Dermis microvascular lymphatic vessel endothelial cell (primary cell): ENCODE measurements around the gene KHK. TPM values are rescaled to one million over a fixed set of nuclear protein-coding genes. Genes with fewer than 3 reads are reported as not detected.

ENCODE experiments used
- DNase-seq, 2 donors: peaks; one replicate each; pipeline versions ENCODE4 v3.0.0 to v3.0.0-alpha.2; 2010; ENCODE audit warnings: low read depth in 2 of 2
- total RNA-seq: library from RNA; depleted of rRNA; stranded (reverse); fragments of >200 nt; gene quantifications from 2 replicates; pipeline ENCODE4 v1.2.1, GENCODE V29; 2014

KHK gene
- total RNA-seq, 1 donor from 2014 or later = 3.2 TPM

DNA sequence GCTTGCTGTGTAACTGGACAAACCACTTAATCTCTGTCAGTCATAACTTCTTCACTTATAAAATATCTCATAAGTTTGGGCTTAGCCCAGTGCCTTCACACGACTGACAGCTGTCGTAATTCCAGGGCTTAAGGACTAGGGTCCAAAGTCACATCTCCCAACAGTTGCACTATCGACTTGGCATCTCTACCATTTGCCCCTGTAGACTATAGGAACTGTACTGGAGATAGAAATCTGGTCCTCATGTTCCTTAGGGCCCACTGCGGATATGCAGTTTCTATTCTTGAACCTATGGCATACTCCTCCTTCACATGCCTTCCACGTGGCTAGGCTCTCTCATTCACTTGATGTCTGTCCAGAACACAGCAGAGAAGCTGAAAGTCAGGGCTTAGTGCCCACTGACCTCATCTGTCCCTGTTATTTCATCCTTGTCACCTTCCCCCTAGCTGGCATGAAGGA is 39.7 kb downstream of the KHK start:
- no peak for DNase-seq

DNA sequence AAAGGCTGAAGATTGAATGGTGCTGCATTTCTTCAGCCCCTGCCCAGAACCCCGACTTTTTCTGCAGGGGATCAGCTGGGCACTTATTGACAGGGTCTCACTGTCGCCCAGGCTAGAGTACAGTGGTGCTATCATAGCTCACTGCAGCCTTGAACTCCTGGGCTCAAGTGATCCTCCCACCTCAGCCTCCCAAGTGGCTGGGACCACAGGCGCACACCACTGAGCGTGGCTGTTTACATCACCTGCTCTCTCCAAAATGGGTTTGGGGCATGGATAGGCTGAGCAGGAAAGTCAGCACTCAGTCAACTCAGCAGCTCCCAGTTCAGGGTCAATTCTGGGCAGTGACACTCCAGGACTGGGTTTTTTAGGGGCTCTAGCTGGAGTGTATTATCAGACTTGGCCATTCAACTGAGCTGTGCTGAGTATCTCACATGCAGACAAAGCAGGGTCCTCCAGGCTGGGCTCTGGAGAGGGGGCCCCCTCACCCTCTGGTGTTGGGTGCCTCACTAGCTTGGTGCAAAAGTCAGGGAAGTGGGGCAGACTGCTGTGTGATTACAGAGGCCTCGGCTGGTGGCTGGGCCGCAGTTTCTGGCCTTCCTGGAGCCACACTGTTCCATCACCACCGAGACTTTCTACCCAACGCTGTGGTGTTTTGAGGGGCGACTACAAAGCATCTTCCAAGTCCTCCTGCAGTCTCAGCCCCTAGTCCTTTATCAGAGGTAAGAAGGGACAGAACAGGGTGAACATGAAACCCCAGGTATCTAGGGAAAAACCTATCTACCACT is 41.5 kb downstream of the KHK start:
- no peak for DNase-seq

DNA sequence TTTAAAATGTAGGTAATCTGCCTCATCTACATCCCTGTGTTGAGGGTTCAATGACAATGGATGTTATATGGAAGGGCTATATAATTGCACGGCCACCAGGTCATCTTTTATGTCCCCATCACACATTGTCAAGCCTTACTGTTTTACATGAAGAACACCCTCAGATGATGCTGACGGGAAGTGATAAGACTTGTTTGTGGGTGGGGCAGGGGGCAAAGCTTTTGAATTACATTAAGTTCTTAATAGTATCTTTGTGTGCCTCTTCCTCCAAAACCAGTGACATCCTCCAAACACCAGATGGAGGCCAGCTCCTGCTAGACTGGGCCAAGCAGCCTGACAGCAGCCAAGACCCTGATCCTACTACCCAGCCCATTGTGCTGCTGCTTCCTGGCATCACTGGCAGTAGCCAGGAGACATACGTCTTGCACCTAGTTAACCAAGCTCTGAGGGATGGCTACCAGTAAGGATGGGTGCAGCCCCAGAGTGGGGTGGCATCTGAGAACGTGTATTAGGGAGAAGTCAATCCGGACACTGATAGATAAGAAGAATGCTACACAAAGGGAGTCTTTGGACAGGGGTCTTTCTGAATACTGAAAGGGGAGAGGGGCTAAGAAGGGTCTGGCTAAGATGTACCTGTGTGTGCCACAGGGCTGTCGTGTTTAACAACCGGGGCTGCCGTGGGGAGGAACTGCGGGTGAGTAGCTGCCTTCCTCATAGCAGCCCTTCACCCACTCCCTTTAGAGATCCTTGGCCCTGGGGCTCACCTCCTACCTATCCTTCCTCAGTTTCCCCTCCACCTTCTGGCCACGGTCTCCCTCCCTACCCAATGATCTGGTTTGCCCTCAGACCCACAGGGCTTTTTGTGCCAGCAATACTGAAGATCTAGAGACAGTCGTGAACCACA is 42.3 kb downstream of the KHK start:
- no peak for DNase-seq

DNA sequence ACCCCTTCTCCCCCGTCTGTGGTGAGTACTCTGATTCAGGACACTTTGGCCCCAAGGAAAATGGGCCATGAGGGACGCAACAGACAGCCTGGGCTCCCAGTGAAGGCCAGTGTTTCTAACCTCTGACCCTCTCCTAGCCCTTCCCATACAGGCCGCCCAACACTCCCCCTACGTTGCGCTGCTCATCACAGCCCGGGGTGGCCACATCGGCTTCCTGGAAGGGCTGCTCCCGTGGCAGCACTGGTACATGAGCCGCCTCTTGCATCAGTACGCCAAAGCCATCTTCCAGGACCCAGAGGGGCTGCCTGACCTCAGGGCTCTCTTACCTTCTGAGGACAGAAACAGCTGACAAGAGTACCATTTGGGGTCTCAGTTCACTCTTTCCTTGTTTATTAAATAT is 43.8 kb downstream of the KHK start:
- DNase-seq = no peak

DNA sequence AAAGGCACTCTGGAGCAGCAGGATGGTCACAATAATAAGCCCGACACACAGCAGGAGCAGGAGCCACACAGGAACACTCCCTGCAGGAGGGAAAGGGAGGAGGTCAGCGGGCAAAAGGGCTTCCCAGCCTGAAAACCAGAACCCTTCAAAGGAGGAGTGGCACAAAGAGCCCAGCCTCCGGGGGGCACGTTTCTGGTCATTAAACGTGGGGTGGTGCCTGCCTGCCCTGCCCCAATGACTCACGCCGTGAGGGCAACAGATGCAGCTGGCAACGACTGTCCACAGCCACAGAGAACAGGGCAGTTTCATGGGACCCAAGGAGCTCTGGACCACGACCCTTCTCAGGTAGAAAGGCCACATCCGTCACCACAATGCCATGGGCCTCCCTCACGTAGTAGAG is 44.9 kb downstream of the KHK start:
- no peak for DNase-seq

DNA sequence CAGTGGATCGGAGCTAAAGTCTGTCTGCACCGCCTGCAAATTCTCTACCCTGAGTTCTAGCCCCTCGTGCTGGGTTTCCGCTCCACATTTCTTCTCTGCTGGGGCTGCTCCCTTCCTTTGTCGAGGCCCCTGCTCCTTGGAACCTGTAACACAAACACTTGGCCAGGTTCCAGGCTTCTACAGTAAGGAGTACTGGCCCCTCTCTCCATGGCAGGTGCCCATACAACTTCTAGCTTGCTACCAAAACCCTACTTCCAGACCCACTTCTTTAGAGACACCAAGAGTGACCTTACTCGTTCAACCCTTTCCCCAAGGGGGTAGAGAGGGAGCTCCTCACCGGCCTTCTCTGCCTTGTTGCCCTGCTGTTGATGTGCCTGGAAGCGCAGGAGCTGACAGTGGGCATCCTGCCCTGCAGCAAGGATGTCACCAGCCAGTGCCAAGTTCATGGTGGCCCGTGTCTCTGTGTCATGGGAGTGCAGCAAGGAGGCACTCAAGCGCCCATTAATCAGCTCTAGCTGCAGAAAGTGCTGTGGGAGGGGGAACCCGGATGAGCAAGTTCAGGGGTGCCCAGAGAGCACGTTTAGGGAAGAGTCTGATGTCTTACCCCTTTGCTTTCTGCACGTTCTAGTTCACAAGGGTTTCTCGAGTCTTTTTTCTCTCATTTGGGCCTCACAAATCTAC is 46.8 kb downstream of the KHK start:
- no peak for DNase-seq

DNA sequence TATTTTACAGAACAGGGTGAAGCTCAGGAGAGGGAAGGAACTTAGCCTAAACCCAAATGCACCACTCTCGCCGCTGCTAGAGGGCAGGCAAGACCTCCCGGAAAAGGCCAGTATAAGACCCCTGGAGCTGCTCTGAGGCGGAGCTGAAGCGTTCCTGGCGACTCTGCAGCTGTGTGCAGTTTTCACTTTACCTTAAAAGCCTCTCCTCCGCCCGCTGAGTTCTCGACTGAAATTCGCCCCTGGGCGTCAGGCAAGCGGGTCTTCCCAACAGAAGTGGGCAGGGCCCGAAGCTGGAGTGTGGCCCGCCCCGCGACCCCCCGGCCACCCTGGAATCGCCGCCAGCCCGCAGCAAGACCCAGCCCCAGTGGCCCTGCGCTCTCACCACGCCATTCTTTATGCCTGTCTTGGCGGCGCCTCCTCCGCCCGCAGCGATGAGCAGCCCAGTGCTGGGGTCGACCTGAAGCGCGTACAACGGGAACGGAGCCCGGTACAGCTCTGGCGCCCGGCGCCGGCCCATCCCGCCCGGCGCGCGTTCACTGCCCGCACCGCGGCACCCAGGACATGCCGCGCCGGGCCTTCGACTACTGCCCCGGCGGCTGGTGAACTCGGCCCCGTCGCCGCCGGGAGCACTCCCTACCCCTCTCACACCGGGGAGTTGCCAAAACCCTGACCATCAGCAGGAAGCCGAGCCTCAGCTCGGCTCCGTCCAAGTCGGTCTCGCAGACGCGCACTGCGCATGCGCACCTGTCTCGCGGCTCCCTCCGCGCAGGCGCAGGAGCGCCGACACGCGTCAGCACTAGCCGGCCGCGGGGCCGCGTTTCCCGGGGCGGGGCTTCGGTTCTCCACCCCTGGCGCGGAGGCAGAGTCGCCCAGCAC is 47.6 kb downstream of the KHK start, which contains the start of gene PREB:
Gene PREB (minus strand): TSS at position 732 of the 876 bp plus-strand sequence. CDS start 215 bp downstream, at position 517.
- peak; percentile 89 to 93 for DNase-seq

DNA sequence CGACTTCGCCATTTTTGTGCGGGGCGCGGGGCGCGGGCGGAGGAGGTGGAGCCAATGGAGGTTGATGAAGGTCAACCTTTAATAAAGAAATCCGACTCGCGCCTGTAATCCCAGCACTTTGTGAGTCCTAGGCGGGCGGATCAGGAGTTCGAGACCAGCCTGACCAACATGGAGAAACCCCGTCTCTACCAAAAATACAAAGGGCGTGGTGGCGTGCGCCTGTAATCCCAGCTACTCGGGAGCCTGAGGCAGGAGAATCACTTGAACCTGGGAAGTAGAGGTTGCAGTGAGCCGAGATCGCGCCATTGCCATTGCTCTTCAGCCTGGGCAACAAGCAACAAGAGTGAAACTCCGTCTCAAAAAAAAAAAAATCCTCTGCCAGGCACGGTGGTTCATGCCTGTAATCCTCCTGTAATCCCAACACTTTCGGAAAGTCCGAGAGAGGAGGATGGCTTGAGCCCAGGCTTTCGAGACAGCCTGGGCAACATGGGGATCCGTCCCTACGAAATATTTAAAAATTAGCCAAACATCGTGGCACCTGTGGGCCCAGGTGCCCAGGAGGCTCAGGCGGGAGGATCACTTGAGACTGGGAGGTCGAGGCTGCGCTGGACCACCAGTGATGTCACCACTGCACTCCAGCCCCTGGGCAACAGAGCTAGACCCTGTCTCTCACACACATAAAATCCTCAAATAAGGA is 48.4 kb downstream of the KHK start:
- no peak for DNase-seq

DNA sequence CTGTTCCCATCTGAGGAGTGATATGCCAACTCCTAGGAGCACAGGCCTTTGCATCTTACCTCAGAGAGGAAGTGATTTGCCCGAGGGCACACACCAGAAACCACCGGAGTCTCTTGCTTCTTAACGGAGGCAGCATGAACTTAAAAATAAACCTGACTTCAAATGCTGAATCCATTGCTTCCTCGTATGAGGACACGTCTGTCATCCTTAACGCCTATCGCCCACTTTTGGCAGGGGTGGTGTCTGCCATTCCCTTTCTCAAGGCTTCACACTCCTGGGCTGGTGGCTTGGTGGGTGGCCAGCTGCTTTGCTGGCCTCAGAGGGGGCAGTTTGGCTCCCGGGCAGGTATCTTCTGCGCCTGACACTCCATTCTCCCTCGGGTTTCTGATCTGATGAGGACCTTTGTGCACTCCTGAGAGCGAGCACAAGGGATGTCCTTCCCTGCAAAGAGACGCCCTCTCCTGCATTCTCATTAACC is 48.9 kb downstream of the KHK start:
- no peak for DNase-seq

DNA sequence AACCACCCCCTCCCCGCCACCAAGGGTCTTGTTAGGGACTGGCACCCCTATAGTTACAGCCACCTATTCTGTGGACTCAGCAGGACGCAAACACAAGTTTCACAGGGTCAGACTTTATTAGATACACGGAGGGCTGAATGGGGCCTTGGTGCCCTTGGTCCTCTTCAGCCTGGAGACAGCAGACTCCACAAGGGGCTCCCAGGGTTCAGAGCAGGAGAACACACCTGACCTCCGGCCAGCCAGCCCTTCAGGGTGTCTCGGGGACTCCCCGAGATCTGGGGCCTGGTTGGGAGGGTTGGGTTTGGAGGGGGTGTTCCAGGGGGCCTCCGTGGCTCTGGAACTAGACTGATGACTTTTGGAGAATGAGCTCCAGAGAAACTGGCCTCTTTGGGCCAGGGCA is 50.2 kb downstream of the KHK start:
- no peak for DNase-seq

DNA sequence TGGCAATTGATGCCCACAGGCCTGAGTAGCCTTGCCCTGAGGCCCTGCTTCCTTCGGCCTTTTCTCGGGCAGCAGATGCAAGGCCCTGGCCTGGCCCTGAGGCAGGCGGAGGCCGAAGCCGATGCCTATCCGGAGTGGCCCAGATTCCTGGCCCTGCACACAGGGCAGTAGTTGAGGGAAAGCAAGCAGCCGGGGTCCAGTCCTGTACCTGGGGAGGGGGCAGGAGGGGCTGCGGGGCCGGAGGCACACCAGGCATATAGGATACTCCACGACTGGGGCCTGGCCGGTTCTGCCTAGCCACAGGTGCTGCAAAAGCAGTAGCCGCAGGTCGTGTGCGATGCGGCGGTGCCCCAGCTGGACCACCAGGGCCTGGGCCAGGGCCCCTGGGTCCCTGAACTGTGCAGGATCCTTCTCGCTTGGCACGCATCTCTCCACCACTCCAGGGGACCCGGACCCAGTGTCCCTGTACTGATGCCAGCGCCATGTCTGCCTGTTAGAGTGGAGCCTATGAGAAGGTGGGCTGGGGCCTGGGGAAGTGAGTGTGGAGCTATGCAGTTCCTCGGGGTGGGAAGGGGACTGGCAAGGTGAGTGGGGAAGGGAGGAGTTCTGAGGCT is 50.9 kb downstream of the KHK start:
- no peak for DNase-seq

DNA sequence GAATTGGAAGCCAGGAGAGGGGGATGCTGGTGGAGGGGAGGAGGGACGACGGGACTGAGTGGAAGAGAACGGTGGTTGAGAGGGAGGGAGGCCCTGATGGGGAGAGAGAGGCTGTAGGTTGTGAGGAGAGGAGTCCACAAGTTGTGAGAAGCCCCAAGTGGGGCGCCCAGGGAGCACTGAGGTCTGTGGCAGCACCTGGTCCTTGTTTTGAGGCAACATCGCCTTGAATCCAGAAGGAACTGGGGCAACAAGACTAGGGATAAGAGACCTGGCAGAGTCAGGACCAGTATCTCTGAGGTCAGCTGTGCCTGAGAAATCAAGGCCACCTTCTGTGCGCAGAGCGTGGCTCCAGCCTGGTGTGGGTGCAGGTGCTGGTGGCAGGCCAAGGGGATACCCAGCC is 51.5 kb downstream of the KHK start:
- no peak for DNase-seq

DNA sequence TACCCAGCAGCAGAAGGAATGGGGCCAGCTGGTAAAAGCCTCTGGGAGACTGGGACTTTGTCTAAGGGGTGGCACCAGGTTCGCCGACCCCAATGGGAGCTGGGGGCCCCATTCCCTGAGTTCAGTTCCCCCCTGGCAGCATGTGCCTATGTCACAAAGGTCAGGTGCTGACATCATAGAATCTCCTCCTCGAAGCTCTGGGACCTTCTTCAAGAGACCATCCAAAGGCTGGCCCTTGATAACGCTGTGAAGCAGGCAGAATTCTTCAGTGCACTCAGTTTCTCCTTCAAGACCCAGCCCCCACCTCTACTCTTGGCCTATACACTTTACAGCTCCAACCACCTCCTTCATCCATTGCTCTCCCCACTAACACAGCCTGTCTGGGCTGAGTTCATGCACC is 52.7 kb downstream of the KHK start, which contains the start of gene PRR30:
Gene PRR30 (minus strand): TSS at position 101 of the 400 bp plus-strand sequence. CDS start 1,081 bp downstream, outside the sequence.
- no peak for DNase-seq

DNA sequence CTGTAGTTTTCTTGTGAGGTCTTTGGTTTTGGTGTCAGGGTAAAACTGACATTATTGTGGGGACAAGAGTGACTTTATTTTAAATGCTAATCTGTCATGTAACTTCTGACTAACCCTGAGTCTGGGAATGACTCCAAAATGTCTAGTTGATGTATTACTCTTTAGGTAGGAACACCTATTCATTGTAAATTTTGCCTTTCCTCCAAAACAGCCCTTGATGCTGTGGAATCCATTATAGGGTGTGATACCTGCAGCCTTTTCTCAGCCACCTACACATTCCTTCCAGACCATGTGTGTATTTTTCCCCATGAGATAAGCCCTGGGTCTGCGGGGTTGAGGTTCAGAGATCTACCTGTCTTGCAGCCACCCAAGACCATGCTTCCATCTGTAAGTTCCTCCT is 56.7 kb downstream of the KHK start:
- no peak for DNase-seq

DNA sequence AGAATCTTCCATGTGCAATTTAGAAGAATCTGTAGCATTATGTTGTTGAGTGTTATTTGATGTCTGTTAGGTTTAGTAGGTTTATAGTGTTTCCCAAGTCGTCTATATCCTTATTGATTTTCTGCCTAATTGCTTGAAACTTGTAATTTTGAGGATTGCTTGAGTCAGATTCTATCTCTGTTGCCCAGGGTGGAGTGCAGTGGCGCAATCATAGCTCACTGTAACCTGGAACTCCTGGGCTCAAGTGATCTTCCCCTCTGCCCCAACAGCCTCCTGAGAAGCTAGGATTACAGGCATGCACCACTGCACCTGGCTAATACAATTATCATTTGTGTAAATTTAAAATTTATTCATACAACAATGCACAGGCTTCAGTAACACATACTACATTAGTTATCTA is 59.1 kb downstream of the KHK start:
- no peak for DNase-seq

DNA sequence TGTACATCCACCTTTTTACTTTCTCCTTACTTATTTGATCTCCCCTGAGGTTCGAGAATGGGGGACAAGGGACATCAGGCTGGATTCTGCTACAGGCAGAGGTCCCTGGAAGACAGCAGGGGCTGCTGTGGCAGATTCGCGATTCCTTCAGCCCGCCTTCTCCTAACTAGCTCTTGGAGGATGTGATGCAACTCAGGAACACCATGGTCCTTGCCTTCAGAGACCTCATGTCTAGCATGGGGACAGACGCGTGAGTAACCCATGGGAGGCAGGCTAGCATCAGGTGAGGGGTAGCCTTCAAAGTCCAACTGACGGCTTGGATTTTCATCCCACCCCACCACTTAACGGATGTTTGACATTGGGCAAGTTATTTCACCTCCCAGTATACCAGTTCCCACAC is 61.4 kb downstream of the KHK start:
- no peak for DNase-seq

DNA sequence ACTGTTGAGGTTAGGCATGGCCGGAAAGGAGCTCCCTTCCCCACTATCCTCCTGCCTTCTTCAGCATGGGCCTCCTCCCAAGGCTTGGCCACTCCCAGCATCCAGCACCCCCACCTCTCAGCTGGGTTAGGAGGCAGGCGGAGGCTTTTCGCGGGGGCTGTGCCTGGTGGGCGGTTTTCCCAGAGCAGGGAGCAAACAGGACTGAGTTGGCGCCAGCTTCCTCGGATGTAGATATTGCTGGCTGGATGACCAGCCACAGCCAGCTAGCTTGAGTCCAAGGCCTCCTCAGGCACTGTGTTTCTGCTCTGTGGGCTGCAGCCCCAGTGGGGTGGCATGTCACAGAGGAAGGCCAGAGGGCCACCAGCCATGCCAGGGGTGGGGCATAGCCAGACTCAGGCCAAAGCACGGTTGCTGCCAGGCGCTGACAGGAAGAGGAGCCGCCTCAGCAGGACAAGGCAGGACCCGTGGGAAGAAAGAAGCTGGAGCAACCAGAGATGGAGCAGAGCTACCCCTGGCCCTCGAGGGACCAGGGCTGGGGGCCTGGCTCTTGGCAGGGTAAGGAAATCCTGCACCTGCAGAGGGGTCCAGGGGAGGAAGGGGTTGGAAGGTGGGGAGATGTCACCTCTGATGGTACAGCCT is 62.3 kb downstream of the KHK start, which contains the start of gene TCF23:
Gene TCF23 (plus strand): TSS at position 204 of the 639 bp plus-strand sequence. CDS start 130 bp downstream, at position 334.
- DNase-seq = no peak

DNA sequence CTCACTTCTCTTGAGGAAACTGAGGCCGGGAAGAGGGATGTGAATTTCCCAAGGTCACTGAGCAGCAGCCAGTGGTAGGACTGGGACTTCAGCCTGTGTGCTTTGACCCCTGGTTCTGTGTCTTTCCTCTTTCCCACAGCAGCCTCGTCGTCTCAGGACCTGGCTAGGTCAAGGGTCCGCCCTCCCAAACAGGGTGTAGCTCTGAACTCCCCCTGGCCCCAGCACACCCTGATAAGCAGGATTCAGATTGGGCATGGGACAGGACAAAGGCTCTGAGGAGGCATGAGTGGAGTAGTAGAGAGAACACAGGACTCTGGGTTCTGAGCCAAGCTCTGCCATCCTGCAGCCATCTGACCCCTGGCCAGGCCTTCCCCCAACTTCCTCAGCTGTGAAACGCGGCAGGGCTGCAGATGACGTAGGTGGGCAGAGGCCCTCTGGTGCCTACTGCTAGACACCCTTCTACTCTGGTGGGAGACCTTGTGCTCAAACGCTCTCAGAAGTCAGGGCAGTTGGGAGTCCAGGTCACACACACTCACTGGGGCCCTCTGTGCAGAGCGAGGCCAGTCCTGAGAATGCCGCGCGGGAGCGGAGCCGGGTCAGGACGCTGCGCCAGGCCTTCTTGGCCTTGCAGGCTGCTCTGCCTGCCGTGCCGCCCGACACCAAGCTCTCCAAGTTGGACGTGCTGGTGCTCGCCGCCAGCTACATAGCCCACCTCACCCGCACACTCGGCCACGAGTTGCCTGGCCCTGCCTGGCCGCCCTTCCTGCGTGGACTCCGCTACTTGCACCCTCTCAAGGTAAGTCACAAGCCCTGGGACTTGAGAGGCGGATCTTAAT is 63.2 kb downstream of the KHK start:
- DNase-seq = no peak
